Osteocyte (in vitro differentiated cells): Measurements from ENCODE around the gene AZI2. TPM values are rescaled to one million over a fixed set of nuclear protein-coding genes. Genes with fewer than 3 reads are reported as not detected.
A peak's percentile ranks its signal among the peaks of the same experiment; 100 is the strongest.

ENCODE experiments used
- DNase-seq: peaks from one replicate; pipeline ENCODE4 v3.0.0; 2021; ENCODE audit warnings: mixed read lengths; ENCODE audit not compliant: unreplicated experiment; ENCODE audit errors: extremely low spot score
- H3K27ac Mint-ChIP-seq: one replicate; pipeline ENCODE4 v1.8.0; 2021; ENCODE audit warnings: mild to moderate bottlenecking, mixed read lengths; ENCODE audit not compliant: unreplicated experiment
- H3K27me3 Mint-ChIP-seq: one replicate; pipeline ENCODE4 v1.8.0; 2021; ENCODE audit warnings: mixed read lengths; ENCODE audit not compliant: unreplicated experiment
- H3K36me3 Mint-ChIP-seq: one replicate; pipeline ENCODE4 v1.8.0; 2021; ENCODE audit warnings: mixed read lengths; ENCODE audit not compliant: unreplicated experiment
- H3K4me1 Mint-ChIP-seq: one replicate; pipeline ENCODE4 v1.8.0; 2021; ENCODE audit warnings: mixed read lengths; ENCODE audit not compliant: unreplicated experiment
- H3K4me3 Mint-ChIP-seq: one replicate; pipeline ENCODE4 v1.8.0; 2021; ENCODE audit warnings: mild to moderate bottlenecking, moderate library complexity, mixed read lengths; ENCODE audit not compliant: unreplicated experiment
- H3K9me3 Mint-ChIP-seq: one replicate; pipeline ENCODE4 v1.8.0; 2021; ENCODE audit warnings: mixed read lengths; ENCODE audit not compliant: unreplicated experiment
- CTCF ChIP-seq: fragments of 200-600 bp; sonication (generic); IDR thresholded peaks from 2 replicates; pipeline ENCODE4 v1.5.0; 2021; ENCODE audit warnings: antibody characterized with exemption, mild to moderate bottlenecking, moderate library complexity
- long read RNA-seq: library from polyadenylated mRNA; unstranded; transcript quantifications from one replicate; pipeline ENCODE4 v2.0.0, GENCODE V29; 2021
- total RNA-seq: library from RNA; stranded (reverse); gene quantifications from 2 replicates; pipeline ENCODE4 v1.2.1, GENCODE V29; 2021

Gene AZI2, protein sequence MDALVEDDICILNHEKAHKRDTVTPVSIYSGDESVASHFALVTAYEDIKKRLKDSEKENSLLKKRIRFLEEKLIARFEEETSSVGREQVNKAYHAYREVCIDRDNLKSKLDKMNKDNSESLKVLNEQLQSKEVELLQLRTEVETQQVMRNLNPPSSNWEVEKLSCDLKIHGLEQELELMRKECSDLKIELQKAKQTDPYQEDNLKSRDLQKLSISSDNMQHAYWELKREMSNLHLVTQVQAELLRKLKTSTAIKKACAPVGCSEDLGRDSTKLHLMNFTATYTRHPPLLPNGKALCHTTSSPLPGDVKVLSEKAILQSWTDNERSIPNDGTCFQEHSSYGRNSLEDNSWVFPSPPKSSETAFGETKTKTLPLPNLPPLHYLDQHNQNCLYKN
- 66.4 and 79.2 TPM in 2 replicates for total RNA-seq
- long read RNA-seq, full-length matches to known transcripts: 239 of 260 reads
- long read RNA-seq, partial matches to known transcripts: 8 of 260 reads
- long read RNA-seq, other reads (novel, unspliced or antisense): 13 of 260 reads

GRCh38 chr3:28348629-28349468 is at the start of gene AZI2, which contains the start of gene ZCWPW2:
TSS of gene AZI2 (minus strand) at chr3:28348824. CDS start at chr3:28340617, 8,207 bp downstream.
TSS of gene ZCWPW2 (plus strand) at chr3:28348721. CDS start at chr3:28413069, 64,348 bp downstream.
- TF ChIP-seq CTCF: peak; percentile 26
- Mint-ChIP-seq H3K27me3 (no peaks in the 10 kb centered on the region), H3K4me3 (peak within 1 kb of the TSS; percentile 99), H3K36me3 (peaks cover 10% of the 10 kb centered on the region), H3K4me1 (peaks cover 38% of the 10 kb centered on the region), H3K27ac (peak within 1 kb of the TSS; percentile 100), H3K9me3 (peaks cover 15% of the 10 kb centered on the region)
- peak; percentile 98 for DNase-seq

DNA sequence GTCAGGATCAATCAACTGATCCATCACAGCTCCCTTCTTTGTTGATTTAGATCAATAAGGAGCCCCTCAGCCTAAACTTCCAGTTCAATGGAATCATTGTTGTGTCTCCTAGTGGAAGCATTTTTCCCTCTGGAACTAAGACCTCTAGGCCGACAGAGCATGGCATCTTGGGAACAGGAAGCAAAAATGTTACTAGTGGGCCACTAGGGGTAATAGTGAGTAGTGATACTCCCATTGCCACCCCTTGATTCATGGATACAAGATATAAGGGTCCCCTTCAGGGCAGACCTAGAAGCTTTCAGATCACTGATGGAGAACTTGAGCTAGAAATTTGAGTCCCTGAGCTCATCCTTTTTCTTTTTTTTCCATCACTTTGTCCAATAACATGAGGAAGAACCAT is 40.4 kb upstream of the AZI2 start:
- Mint-ChIP-seq H3K9me3 (peaks cover 45% of the 10 kb centered on the region), H3K27me3 (no peaks in the 10 kb centered on the region), H3K36me3 (peaks cover 12% of the 10 kb centered on the region), H3K4me3 (no peak overlapping the region), H3K27ac (no peak overlapping the region), H3K4me1 (no peaks in the 10 kb centered on the region)
- no peak for DNase-seq
- TF ChIP-seq CTCF: no peak

GRCh38 chr3:28386049-28386448 is 37.4 kb upstream of the AZI2 start:
- Mint-ChIP-seq H3K4me1 (no peaks in the 10 kb centered on the region), H3K36me3 (peaks cover 3% of the 10 kb centered on the region), H3K4me3 (no peak overlapping the region), H3K27ac (no peak overlapping the region), H3K27me3 (no peaks in the 10 kb centered on the region), H3K9me3 (peaks cover 20% of the 10 kb centered on the region)
- no peak for TF ChIP-seq CTCF
- DNase-seq: no peak

GRCh38 chr3:28376424-28376823 is 27.8 kb upstream of the AZI2 start:
- H3K4me1 Mint-ChIP-seq: no peaks in the 10 kb centered on the region
- DNase-seq: no peak
- no peak overlapping the region for H3K27ac Mint-ChIP-seq
- H3K36me3 Mint-ChIP-seq: no peaks in the 10 kb centered on the region
- H3K27me3 Mint-ChIP-seq: peaks cover 2% of the 10 kb centered on the region
- H3K4me3 Mint-ChIP-seq: no peak overlapping the region
- peaks cover 15% of the 10 kb centered on the region for H3K9me3 Mint-ChIP-seq
- TF ChIP-seq CTCF: no peak
